ENCODE measurements around the gene SLC16A13. TPM values are rescaled to one million over a fixed set of nuclear protein-coding genes. Genes with fewer than 3 reads are reported as not detected.

The SLC16A13 gene
- total and polyA plus RNA-seq, 8 donors = 3.7 to 21.5 (median 4.8) TPM

GRCh38 chr17:7023576-7024401 lies 12.0 kb upstream of the SLC16A13 start:
- no peak for TF ChIP-seq CTCF (IDR thresholded peaks at IDR 0.05)
- Histone ChIP-seq H3K27ac (peak overlapping the region; percentile 76 to 86), H3K4me1 (peaks cover 6 to 51% of the 10 kb centered on the region in 2 donors), H3K36me3 (no peaks in the 10 kb centered on the region), H3K4me3 (peak overlapping the region; percentile 17 to 51), H3K27me3 (peaks cover 0 to 15% of the 10 kb centered on the region in 2 donors), H3K9me3 (no peaks in the 10 kb centered on the region)
- ATAC-seq = peak; percentile 73
- peak in 3 of 4 donors; percentile 86 to 99 (median 93) for DNase-seq
- intact Hi-C loops (cut with DNase I) = no loop called here

- no peak for TF ChIP-seq CTCF (IDR thresholded peaks at IDR 0.05)
- DNase-seq (no peak), ATAC-seq (no peak)
- Histone ChIP-seq H3K9me3 (no peaks in the 10 kb centered on the region), H3K27ac (no peak overlapping the region), H3K4me1 (peaks cover 6 to 51% of the 10 kb centered on the region in 2 donors), H3K4me3 (peak overlapping the region in 1 of 2 donors; percentile 51), H3K27me3 (peaks cover 0 to 15% of the 10 kb centered on the region in 2 donors), H3K36me3 (no peaks in the 10 kb centered on the region)
- intact Hi-C loops (cut with DNase I) = no loop called here
Measured at GRCh38 chr17:7024402-7024785, 11.4 kb upstream of the SLC16A13 start.

GRCh38 chr17:7025245-7025644 lies 10.6 kb upstream of the SLC16A13 start:
- Histone ChIP-seq H3K27me3 (peaks cover 0 to 15% of the 10 kb centered on the region in 2 donors), H3K27ac (no peak overlapping the region), H3K4me1 (peaks cover 6 to 51% of the 10 kb centered on the region in 2 donors), H3K9me3 (no peaks in the 10 kb centered on the region), H3K4me3 (peak overlapping the region in 1 of 2 donors; percentile 51), H3K36me3 (no peaks in the 10 kb centered on the region)
- intact Hi-C loops (cut with DNase I) = no loop called here
- TF ChIP-seq CTCF (IDR thresholded peaks at IDR 0.05) = no peak
- no peak for DNase-seq
- ATAC-seq = no peak

GRCh38 chr17:7026471-7027115 lies 9.2 kb upstream of the SLC16A13 start:
- peaks cover 0 to 15% of the 10 kb centered on the region in 2 donors for H3K27me3 ChIP-seq
- DNase-seq = no peak
- no peak overlapping the region for H3K4me3 ChIP-seq
- no peak overlapping the region for H3K27ac ChIP-seq
- TF ChIP-seq CTCF (IDR thresholded peaks at IDR 0.05) = no peak
- H3K9me3 ChIP-seq = no peaks in the 10 kb centered on the region
- ATAC-seq = no peak
- H3K4me1 ChIP-seq = peaks cover 6 to 48% of the 10 kb centered on the region in 2 donors
- intact Hi-C loops (cut with DNase I) = no loop called here
- no peaks in the 10 kb centered on the region for H3K36me3 ChIP-seq

- DNase-seq (no peak), ATAC-seq (no peak)
- intact Hi-C loops (cut with DNase I) = no loop called here
- Histone ChIP-seq H3K9me3 (no peaks in the 10 kb centered on the region), H3K27me3 (peaks cover 0 to 12% of the 10 kb centered on the region in 2 donors), H3K36me3 (no peaks in the 10 kb centered on the region), H3K27ac (no peak overlapping the region), H3K4me3 (peak overlapping the region in 1 of 2 donors; percentile 1), H3K4me1 (peaks cover 4 to 41% of the 10 kb centered on the region in 2 donors)
- no peak for TF ChIP-seq CTCF (IDR thresholded peaks at IDR 0.05)
Measured at GRCh38 chr17:7027335-7027734, 8.5 kb upstream of the SLC16A13 start.

Data from left lung (tissue), 10 donors.